Hepatocyte (in vitro differentiated cells): Measurements from ENCODE around the gene MCM3.

Source experiments
- CTCF ChIP-seq: fragments of 200-600 bp; sonication (generic); IDR thresholded peaks from 2 replicates; pipeline ENCODE4 v1.5.1; 2016; ENCODE audit warnings: antibody characterized with exemption, mild to moderate bottlenecking; ENCODE audit not compliant: poor library complexity
- EZH2 ChIP-seq: fragments of 200-600 bp; sonication (generic); IDR thresholded peaks from 2 replicates; pipeline ENCODE4 v1.6.1; 2016; ENCODE audit warnings: antibody characterized with exemption, mild to moderate bottlenecking, borderline replicate concordance
- EZH2phosphoT487 ChIP-seq: fragments of 200-600 bp; sonication (generic); IDR thresholded peaks from one replicate; pipeline ENCODE4 v1.6.1; 2018; ENCODE audit warnings: antibody characterized with exemption, mild to moderate bottlenecking, low read depth, moderate library complexity; ENCODE audit not compliant: unreplicated experiment, severe bottlenecking

- TF ChIP-seq CTCF: no peak
- TF ChIP-seq EZH2: no peak
- TF ChIP-seq EZH2phosphoT487: no peak
These were observed 18.6 kb upstream of the MCM3 start for GRCh38 chr6:52303178-52303577.
